Inferior parietal cortex (tissue), 1 donor: ENCODE data around the gene C4BPB.

Experiments used
- DNase-seq: peaks from one replicate; pipeline ENCODE4 v3.0.0-alpha.2; 2016; ENCODE audit errors: extremely low spot score

Gene C4BPB

GRCh38 chr1:207140536-207140935 is 51.9 kb downstream of the C4BPB start:
- DNase-seq, result no peak

- DNase-seq, result no peak
These were observed 56.9 kb downstream of the C4BPB start for GRCh38 chr1:207145401-207146058.
